K562 (cell line): ENCODE results near the gene ZNF689. TPM values are rescaled to one million over a fixed set of nuclear protein-coding genes. Genes with fewer than 3 reads are reported as not detected.

Experiments used
- BHLHE40 ChIP-seq: IDR thresholded peaks from 2 replicates; pipeline ENCODE4 v1.6.1; 2011; ENCODE audit warnings: low read length, improper control_type of control experiment
- BRCA1 ChIP-seq, 2 experiments: fragments of 450-650 bp in 1 of 2; sonication (generic) in 1 of 2; formaldehyde crosslinking in 1 of 2; IDR thresholded peaks; 2 replicates each; pipeline versions ENCODE4 v1.5.0 to v1.6.1; 2017 to 2020; ENCODE audit warnings: mild to moderate bottlenecking in 1 of 2, missing genetic modification reagents in 1 of 2
- ELF2 ChIP-seq: fragments of 250-450 bp; sonication (Bioruptor Pico); IDR thresholded peaks from 2 replicates; pipeline ENCODE4 v1.5.0; 2021; ENCODE audit warnings: mild to moderate bottlenecking
- ESRRA ChIP-seq: fragments of 450-650 bp; IDR thresholded peaks from 2 replicates; pipeline ENCODE4 v1.6.1; 2014; ENCODE audit warnings: low read depth, mild to moderate bottlenecking, moderate library complexity, borderline replicate concordance
- ETV1 ChIP-seq: fragments of 450-650 bp; conservative IDR thresholded peaks from 2 replicates; pipeline ENCODE4 v1.6.1; 2016; ENCODE audit warnings: missing genetic modification characterization, control low read depth, low read depth, missing compliant biosample characterization
- FOS ChIP-seq: IDR thresholded peaks from 3 replicates; pipeline ENCODE4 v1.6.1; 2011; ENCODE audit not compliant: insufficient read length; ENCODE audit errors: extremely low read depth
- MNT ChIP-seq, 2 experiments: fragments of 450-650 bp; conservative IDR thresholded peaks; 2 replicates each; pipeline ENCODE4 v1.6.1; 2017; ENCODE audit warnings: mild to moderate bottlenecking in 2 of 2, moderate library complexity in 2 of 2
- NCOA6 ChIP-seq: fragments of 450-650 bp; IDR thresholded peaks from 2 replicates; pipeline ENCODE4 v1.6.1; 2017; ENCODE audit warnings: mild to moderate bottlenecking
- NCOR1 ChIP-seq: fragments of 450-650 bp; IDR thresholded peaks from 2 replicates; pipeline ENCODE4 v1.6.1; 2016; ENCODE audit warnings: mild to moderate bottlenecking, moderate library complexity
- NR2C2 ChIP-seq, 2 experiments: fragments of 200-800 bp in 1 of 2; sonication (Bioruptor generic) in 1 of 2; sonication (generic) in 1 of 2; formaldehyde crosslinking in 1 of 2; IDR thresholded peaks; 2 replicates each; pipeline versions ENCODE4 v1.6.1 to v1.8.0; 2016 to 2022; ENCODE audit warnings: mild to moderate bottlenecking in 1 of 2, missing compliant biosample characterization in 1 of 2, missing genetic modification characterization in 1 of 2, missing genetic modification reagents in 1 of 2
- NRF1 ChIP-seq, 2 experiments: fragments of 450-650 bp; IDR thresholded peaks in 1 of 2; conservative IDR thresholded peaks in 1 of 2; 2 replicates each; pipeline ENCODE4 v1.6.1; 2014; ENCODE audit warnings: mild to moderate bottlenecking in 2 of 2
- POLR3A ChIP-seq: IDR thresholded peaks from 2 replicates; pipeline ENCODE4 v1.6.1; 2011; ENCODE audit warnings: borderline replicate concordance, mild to moderate bottlenecking, moderate library complexity; ENCODE audit not compliant: insufficient read length, insufficient read depth; ENCODE audit errors: extremely low read depth
- RCOR1 ChIP-seq, 2 experiments: IDR thresholded peaks; 2 replicates each; pipeline ENCODE4 v1.6.1; 2012; ENCODE audit warnings: low read depth in 2 of 2, low read length in 2 of 2, borderline replicate concordance in 1 of 2, improper control_type of control experiment in 1 of 2
- RHOXF2B ChIP-seq: fragments of 250-450 bp; sonication (Bioruptor Pico); conservative IDR thresholded peaks from 2 replicates; pipeline ENCODE4 v1.5.1; 2021
- SIN3A ChIP-seq, 2 experiments: fragments of 150-350 bp in 1 of 2; IDR thresholded peaks; 2 replicates each; pipeline ENCODE4 v1.6.1; 2011 to 2016; ENCODE audit warnings: borderline replicate concordance in 2 of 2, low read depth in 2 of 2, low read length in 2 of 2, mild to moderate bottlenecking in 2 of 2, moderate library complexity in 2 of 2; ENCODE audit not compliant: control insufficient read depth in 1 of 2
- SRSF9 ChIP-seq: fragments of 200-400 bp; formaldehyde crosslinking; IDR thresholded peaks from 2 replicates; pipeline ENCODE4 v1.6.1; 2017; ENCODE audit warnings: low read depth, low read length, borderline replicate concordance
- TARDBP ChIP-seq: fragments of 450-650 bp; IDR thresholded peaks from 2 replicates; pipeline ENCODE4 v1.6.1; 2016
- TBL1XR1 ChIP-seq, 2 experiments: IDR thresholded peaks; 2 replicates each; pipeline ENCODE4 v1.6.1; 2012; ENCODE audit warnings: improper control_type of control experiment in 2 of 2, low read length in 2 of 2, mild to moderate bottlenecking in 1 of 2
- TFAM ChIP-seq: fragments of 250-450 bp; sonication (Bioruptor Pico); conservative IDR thresholded peaks from 2 replicates; pipeline ENCODE4 v1.5.0; 2021; ENCODE audit warnings: mild to moderate bottlenecking, moderate library complexity
- ZBTB17 ChIP-seq: fragments of 450-650 bp; formaldehyde crosslinking; IDR thresholded peaks from 2 replicates; pipeline ENCODE4 v1.4.0; 2020; ENCODE audit warnings: mild to moderate bottlenecking
- ZBTB8A ChIP-seq: fragments of 450-650 bp; IDR thresholded peaks from 2 replicates; pipeline ENCODE4 v1.6.1; 2018; ENCODE audit warnings: mild to moderate bottlenecking, moderate library complexity; ENCODE audit not compliant: partially characterized antibody
- ZKSCAN3 ChIP-seq: fragments of 250-450 bp; sonication (Bioruptor Pico); IDR thresholded peaks from 2 replicates; pipeline ENCODE4 v1.4.0; 2020
- ZNF384 ChIP-seq: IDR thresholded peaks from 2 replicates; pipeline ENCODE4 v1.6.1; 2012; ENCODE audit warnings: low read depth, low read length, improper control_type of control experiment
- ZNF79 ChIP-seq: fragments of 250-450 bp; sonication (Bioruptor Pico); IDR thresholded peaks from 2 replicates; pipeline ENCODE4 v1.4.0; 2020; ENCODE audit warnings: low read depth, mild to moderate bottlenecking, moderate library complexity
- ZSCAN32 ChIP-seq: fragments of 450-650 bp; formaldehyde crosslinking; IDR thresholded peaks from 2 replicates; pipeline ENCODE4 v1.4.0; 2020; ENCODE audit warnings: mild to moderate bottlenecking, moderate library complexity
- polyA plus RNA-seq, 8 experiments: library from polyadenylated mRNA; depleted of rRNA in 4 of 8; stranded (reverse) in 5 of 8; unstranded in 3 of 8; fragments of >200 nt; fragmentation: Nextera tagmentation in 2 of 8; fragmentation: Illumina TruSeq in 1 of 8; extraction: Ambion mirVana in 2 of 8; extraction: Trizol in 1 of 8; gene quantifications; 2 replicates each; pipeline versions ENCODE4 v1.2.1 to v1.2.3, GENCODE V29; 2011 to 2014; ENCODE audit warnings: inconsistent platforms in 1 of 8, missing spikeins in 1 of 8
- total RNA-seq, 7 experiments: library from RNA; depleted of rRNA in 6 of 7; stranded (reverse); fragments of >200 nt in 6 of 7; fragmentation: Illumina TruSeq in 2 of 7; extraction: Trizol in 2 of 7; gene quantifications; 2 replicates each; pipeline versions ENCODE4 v1.2.1 to v1.2.3, GENCODE V29; 2011 to 2021; ENCODE audit warnings: low replicate concordance in 1 of 7
- TF ChIP-seq, protein P1 (sequence below): IDR thresholded peaks from 2 replicates; pipeline ENCODE4 v1.6.1; 2011; ENCODE audit not compliant: insufficient read length; ENCODE audit errors: extremely low read depth

ZNF689 gene
- total and polyA plus RNA-seq, 9 of the 15 experiments (the other 6 are each of a cell fraction or from before 2014, with no cell fraction given) = 5.4 to 15.4 (median 10.8) TPM

GRCh38 chr16:30650369-30651123 is 40.4 kb upstream of the ZNF689 start, which contains the start of gene PRR14 (continued):
- TF ChIP-seq NRF1 (conservative IDR thresholded peaks at IDR 0.05 in 1 of 2, IDR thresholded peaks at IDR 0.05 in 1 of 2) (peak; percentile 13 to 15; a peak in 2 of 4 replicates), BHLHE40 (no peak; the same call in none of the 2 replicates), TFAM (CRISPR knock-in tag) (no peak), ESRRA (peak; percentile 47; the same call in 1 of the 2 replicates), RHOXF2B (CRISPR knock-in tag) (no peak), TARDBP (0 out of 2 replicates have a peak, but pooled peaks have one; percentile 50), RCOR1 (IDR thresholded peaks at IDR 0.05; ENCODE audit: borderline replicate concordance in 1 of 2, low read depth in 2 of 2, low read length in 2 of 2) (peak in 1 of 2 experiments; percentile 29; a peak in 1 of 4 replicates), ETV1 (tag) (0 out of 2 replicates have a peak, but pooled peaks have one; percentile 37), ZBTB17 (CRISPR knock-in tag) (no peak; the same call in 1 of the 2 replicates), FOS (peak; percentile 97), SRSF9 (no peak), ZNF384 (0 out of 2 replicates have a peak, but pooled peaks have one; percentile 8), BRCA1 (IDR thresholded peaks at IDR 0.05) (no peak), BRCA1 (CRISPR knock-in tag; IDR thresholded peaks at IDR 0.05) (no peak), NCOA6 (no peak), ELF2 (CRISPR knock-in tag) (peak; percentile 90), ZKSCAN3 (CRISPR knock-in tag) (no peak), NR2C2 (CRISPR knock-in tag; IDR thresholded peaks at IDR 0.05) (no peak; the same call in 1 of the 2 replicates), NR2C2 (tag; IDR thresholded peaks at IDR 0.05) (peak; percentile 96), ZBTB8A (no peak), POLR3A (no peak), ZNF79 (CRISPR knock-in tag) (no peak), SIN3A (IDR thresholded peaks at IDR 0.05; ENCODE audit: borderline replicate concordance in 2 of 2, control insufficient read depth in 1 of 2, low read depth in 2 of 2, low read length in 2 of 2) (0 out of 4 replicates have a peak, but pooled peaks of 1 of the 2 experiments have one; percentile 47), TBL1XR1 (IDR thresholded peaks at IDR 0.05; ENCODE audit: low read length in 2 of 2) (no peak; a peak in 1 of 4 replicates), NCOR1 (no peak; the same call in 1 of the 2 replicates), MNT (conservative IDR thresholded peaks at IDR 0.05) (peak; percentile 73 to 81), ZSCAN32 (CRISPR knock-in tag) (no peak)
- TF ChIP-seq, protein P1, sequence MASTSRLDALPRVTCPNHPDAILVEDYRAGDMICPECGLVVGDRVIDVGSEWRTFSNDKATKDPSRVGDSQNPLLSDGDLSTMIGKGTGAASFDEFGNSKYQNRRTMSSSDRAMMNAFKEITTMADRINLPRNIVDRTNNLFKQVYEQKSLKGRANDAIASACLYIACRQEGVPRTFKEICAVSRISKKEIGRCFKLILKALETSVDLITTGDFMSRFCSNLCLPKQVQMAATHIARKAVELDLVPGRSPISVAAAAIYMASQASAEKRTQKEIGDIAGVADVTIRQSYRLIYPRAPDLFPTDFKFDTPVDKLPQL = no peak
